SK-N-SH (cell line): ENCODE results near the gene HIRA. TPM values are rescaled to one million over a fixed set of nuclear protein-coding genes. Genes with fewer than 3 reads are reported as not detected.

Source experiments
- CTCF ChIA-PET: fragments of 300-600, 350-600 bp; formaldehyde crosslinking; extraction: SDS; loops from one replicate; lab custom pipeline; 2021; lab: Yijun Ruan, JAX
- POLR2A ChIA-PET: fragments of 350-600 bp; sonication (Branson Sonifier 250); formaldehyde crosslinking; extraction: SDS; loops from one replicate; lab custom pipeline; 2020; ENCODE audit warnings: antibody characterized with exemption, inconsistent platforms; lab: Yijun Ruan, JAX
- DNase-seq: peaks from one replicate; pipeline ENCODE4 v3.0.0; 2012
- H2AFZ ChIP-seq: fragments of 200-600 bp; sonication (generic); 2 replicates; pipeline ENCODE4 v1.8.1; 2016; ENCODE audit warnings: antibody characterized with exemption, mild to moderate bottlenecking, low read depth
- H3F3A ChIP-seq: fragments of 200-600 bp; sonication (generic); replicated peaks from 2 replicates; pipeline ENCODE3; 2016; ENCODE audit warnings: antibody characterized with exemption, mild to moderate bottlenecking; ENCODE audit not compliant: insufficient read depth
- H3K27ac ChIP-seq, 2 experiments: fragments of 200-500 bp in 1 of 2; fragments of 200-600 bp in 1 of 2; sonication (Bioruptor generic) in 1 of 2; sonication (generic), shearing (Covaris generic) in 1 of 2; 2 replicates each; pipeline versions ENCODE4 v1.5.1 to v1.6.1; 2014 to 2016; ENCODE audit warnings: low read depth in 2 of 2, inconsistent platforms in 1 of 2, low read length in 1 of 2, mild to moderate bottlenecking in 1 of 2, mixed read lengths in 1 of 2
- H3K27me3 ChIP-seq: fragments of 200-600 bp; sonication (generic), shearing (Covaris generic); 2 replicates; pipeline ENCODE4 v1.6.1; 2016; ENCODE audit warnings: mixed run types; ENCODE audit not compliant: insufficient read depth
- H3K36me3 ChIP-seq, 2 experiments: fragments of 200-500 bp in 1 of 2; fragments of 200-600 bp in 1 of 2; sonication (Bioruptor generic) in 1 of 2; sonication (generic) in 1 of 2; replicated peaks in 1 of 2; 2 replicates each; pipeline versions ENCODE3 to v1.5.1; 2014 to 2016; ENCODE audit warnings: low read length in 1 of 2, mild to moderate bottlenecking in 1 of 2; ENCODE audit not compliant: insufficient read depth in 2 of 2, control insufficient read depth in 1 of 2
- H3K4me1 ChIP-seq, 2 experiments: fragments of 200-500 bp in 1 of 2; fragments of 200-600 bp in 1 of 2; sonication (Bioruptor generic) in 1 of 2; sonication (generic), shearing (Covaris generic) in 1 of 2; 2 replicates each; pipeline versions ENCODE4 v1.5.1 to v1.6.1; 2014 to 2016; ENCODE audit warnings: low read depth in 1 of 2, low read length in 1 of 2, mixed run types in 1 of 2; ENCODE audit not compliant: insufficient read depth in 2 of 2, control insufficient read depth in 1 of 2
- H3K4me2 ChIP-seq: fragments of 200-600 bp; sonication (generic), shearing (Covaris generic); 2 replicates; pipeline ENCODE4 v1.6.1; 2017; ENCODE audit warnings: mixed run types
- H3K4me3 ChIP-seq, 2 experiments: fragments of 200-500 bp in 1 of 2; fragments of 200-600 bp in 1 of 2; sonication (Bioruptor generic) in 1 of 2; sonication (generic), shearing (Covaris generic) in 1 of 2; 2 replicates each; pipeline versions ENCODE4 v1.5.1 to v1.8.1; 2014 to 2016; ENCODE audit warnings: low read depth in 2 of 2, inconsistent platforms in 1 of 2, low read length in 1 of 2, mild to moderate bottlenecking in 1 of 2, mixed read lengths in 1 of 2, moderate library complexity in 1 of 2
- H3K79me2 ChIP-seq: fragments of 200-600 bp; sonication (generic); 2 replicates; pipeline ENCODE4 v1.8.1; 2017; ENCODE audit warnings: mild to moderate bottlenecking; ENCODE audit not compliant: insufficient read depth
- H3K9ac ChIP-seq: fragments of 200-600 bp; sonication (generic); 2 replicates; pipeline ENCODE4 v1.6.1; 2017; ENCODE audit warnings: mixed run types
- H3K9me2 ChIP-seq: fragments of 200-600 bp; sonication (generic); 2 replicates; pipeline ENCODE4 v1.6.1; 2017; ENCODE audit warnings: mixed run types
- H3K9me3 ChIP-seq: fragments of 200-600 bp; sonication (generic); 2 replicates; pipeline ENCODE4 v1.6.1; 2017; ENCODE audit warnings: mixed run types, mild to moderate bottlenecking, moderate library complexity
- H4K20me1 ChIP-seq: fragments of 200-600 bp; sonication (generic); 2 replicates; pipeline ENCODE4 v1.6.1; 2017; ENCODE audit warnings: mild to moderate bottlenecking, mixed run types; ENCODE audit not compliant: insufficient read depth
- CTCF ChIP-seq: fragments of 200-600 bp; sonication (generic); IDR thresholded peaks from 2 replicates; pipeline ENCODE4 v1.6.1; 2017; ENCODE audit warnings: antibody characterized with exemption, mild to moderate bottlenecking, moderate library complexity
- ELF1 ChIP-seq: IDR thresholded peaks from 2 replicates; pipeline ENCODE4 v1.4.0; 2012
- EP300 ChIP-seq, 2 experiments: IDR thresholded peaks; 2 replicates each; pipeline versions ENCODE4 v1.4.0 to v1.6.1; 2012; ENCODE audit warnings: borderline replicate concordance in 1 of 2, low read depth in 1 of 2, low read length in 1 of 2
- EZH2phosphoT487 ChIP-seq: fragments of 200-600 bp; sonication (generic); IDR thresholded peaks from 2 replicates; pipeline ENCODE4 v1.6.1; 2017; ENCODE audit warnings: low read depth, mixed run types, mild to moderate bottlenecking, antibody characterized with exemption, moderate library complexity, borderline replicate concordance
- FOSL2 ChIP-seq: IDR thresholded peaks from 2 replicates; pipeline ENCODE4 v1.4.0; 2012; ENCODE audit warnings: low read depth, mild to moderate bottlenecking, moderate library complexity, borderline replicate concordance
- FOXJ3 ChIP-seq: sonication (generic); formaldehyde crosslinking; IDR thresholded peaks from 2 replicates; pipeline ENCODE4 v1.5.1; 2020; ENCODE audit warnings: mild to moderate bottlenecking, missing genetic modification reagents
- FOXM1 ChIP-seq: IDR thresholded peaks from 2 replicates; pipeline ENCODE4 v1.4.0; 2012; ENCODE audit warnings: low read depth, mild to moderate bottlenecking
- GABPA ChIP-seq: IDR thresholded peaks from 2 replicates; pipeline ENCODE4 v1.4.0; 2012; ENCODE audit warnings: low read depth, mild to moderate bottlenecking
- MAX ChIP-seq: IDR thresholded peaks from 2 replicates; pipeline ENCODE4 v1.4.0; 2012; ENCODE audit warnings: low read depth
- MEF2A ChIP-seq: IDR thresholded peaks from 2 replicates; pipeline ENCODE4 v1.4.0; 2012; ENCODE audit warnings: low read depth, borderline replicate concordance
- NFIC ChIP-seq: IDR thresholded peaks from 2 replicates; pipeline ENCODE4 v1.4.0; 2012; ENCODE audit warnings: borderline replicate concordance
- PBX3 ChIP-seq: IDR thresholded peaks from 2 replicates; pipeline ENCODE4; 2012
- POLR2AphosphoS5 ChIP-seq: IDR thresholded peaks from 2 replicates; pipeline ENCODE4 v1.6.1; 2012; ENCODE audit warnings: low read depth, low read length
- RCOR1 ChIP-seq: fragments of 150-350 bp; IDR thresholded peaks from 2 replicates; pipeline ENCODE4 v1.6.1; 2017; ENCODE audit warnings: antibody characterized with exemption, low read length
- RFX5 ChIP-seq: IDR thresholded peaks from 2 replicates; pipeline ENCODE4 v1.6.1; 2012; ENCODE audit warnings: mild to moderate bottlenecking, improper control_type of control experiment, low read length
- TEAD4 ChIP-seq: IDR thresholded peaks from 2 replicates; pipeline ENCODE4 v1.4.0; 2012; ENCODE audit warnings: mild to moderate bottlenecking, borderline replicate concordance; ENCODE audit not compliant: insufficient read depth
- WGBS: methylation state at CpG from one replicate; pipeline ENCODE4 v1.1.6; 2017; ENCODE audit warnings: low lambda C conversion rate; 5-methylcytosine and 5-hydroxymethylcytosine counted together
- polyA plus RNA-seq, 3 experiments: library from polyadenylated mRNA; depleted of rRNA; stranded (reverse); fragments of >200 nt; gene quantifications; 2 replicates each; pipeline ENCODE4 v1.2.3, GENCODE V29; 2012

Gene HIRA
- polyA plus RNA-seq, 1 of the 3 experiments (the other 2 are of a cell fraction) = 21.0 TPM

GRCh38 chr22:19480789-19481188, 49.3 kb upstream of the HIRA start:
- peaks cover 56% of the 10 kb centered on the region for H3K79me2 ChIP-seq
- peak overlapping the region; percentile 94 to 95; a peak in 3 of 4 replicates for H3K4me3 ChIP-seq
- WGBS = 48% methylated on average over 10 of the region's 10 CpGs
- H3K27ac ChIP-seq = no peak overlapping the region
- H3K36me3 ChIP-seq = peaks cover 11% of the 10 kb centered on the region in 2 experiments
- peak overlapping the region; percentile 80; the same call in 1 of the 2 replicates for H3K4me2 ChIP-seq
- H3K9me3 ChIP-seq = no peaks in the 10 kb centered on the region
- H3K4me1 ChIP-seq = peaks cover 5 to 16% of the 10 kb centered on the region in 2 experiments; a peak in 3 of 4 replicates
- peaks cover 26% of the 10 kb centered on the region for H4K20me1 ChIP-seq
- POLR2A ChIA-PET = no interaction called here
- peak overlapping the region; percentile 91; the same call in 1 of the 2 replicates for H3K9ac ChIP-seq
- no peaks in the 10 kb centered on the region for H3K27me3 ChIP-seq
- peaks cover 4% of the 10 kb centered on the region for H3F3A ChIP-seq
- no peak overlapping the region for H2AFZ ChIP-seq
- CTCF ChIA-PET = interaction anchor here (3.0 kb wide), 1 partner anchor 149 kb away, joined by 17 read pairs; no protein-coding TSS in a partner anchor
- TF ChIP-seq RFX5 = no peak
- no peak for TF ChIP-seq EP300 (IDR thresholded peaks at IDR 0.05; ENCODE audit: borderline replicate concordance in 1 of 2, low read depth in 1 of 2, low read length in 1 of 2)
- no peak for TF ChIP-seq CTCF
- TF ChIP-seq NFIC = no peak
- TF ChIP-seq FOXM1 = no peak
- TF ChIP-seq FOXJ3 (CRISPR knock-in tag) = no peak
- no peak for DNase-seq
- no peaks in the 10 kb centered on the region for H3K9me2 ChIP-seq

- Histone ChIP-seq H3K36me3 (peaks cover 11 to 12% of the 10 kb centered on the region in 2 experiments), H3K79me2 (peaks cover 63% of the 10 kb centered on the region), H3K4me2 (peak overlapping the region; percentile 80), H3K9me2 (no peaks in the 10 kb centered on the region), H2AFZ (peak overlapping the region; percentile 89), H3K27ac (no peak overlapping the region), H3K9me3 (no peaks in the 10 kb centered on the region), H3K9ac (peak overlapping the region; percentile 91; the same call in 1 of the 2 replicates), H4K20me1 (peaks cover 30% of the 10 kb centered on the region), H3K4me1 (peaks cover 5 to 16% of the 10 kb centered on the region in 2 experiments; a peak in 3 of 4 replicates), H3K4me3 (peak overlapping the region; percentile 94 to 95), H3F3A (peaks cover 4% of the 10 kb centered on the region), H3K27me3 (no peaks in the 10 kb centered on the region)
- CTCF ChIA-PET = interaction anchor here (1.0 to 3.0 kb wide), 4 partner anchors 150 to 336 kb away, joined by 3 to 17 read pairs (median 5); partner anchors contain the start of gene ESS2
- under 1% methylated on average over 11 of the region's 15 CpGs for WGBS
- POLR2A ChIA-PET = interaction anchor here (1.0 to 1.5 kb wide), 2 partner anchors 49 to 72 kb away, joined by 4 to 7 read pairs; partner anchors contain the start of gene HIRA
- no peak for DNase-seq
- no peak for TF ChIP-seq GABPA
- TF ChIP-seq RCOR1 = no peak
- no peak for TF ChIP-seq ELF1
- no peak for TF ChIP-seq TEAD4
- TF ChIP-seq POLR2AphosphoS5 = no peak
- TF ChIP-seq FOSL2 = no peak
- TF ChIP-seq EZH2phosphoT487 = no peak
- TF ChIP-seq NFIC = no peak
- no peak for TF ChIP-seq MEF2A
- TF ChIP-seq MAX = no peak
- TF ChIP-seq EP300 (IDR thresholded peaks at IDR 0.05; ENCODE audit: borderline replicate concordance in 1 of 2, low read depth in 1 of 2, low read length in 1 of 2) = no peak
- no peak for TF ChIP-seq PBX3
Observed at GRCh38 chr22:19480173-19480568, 48.6 kb upstream of the HIRA start.
